ENCODE results near the gene RNF152. TPM values are rescaled to one million over a fixed set of nuclear protein-coding genes. Genes with fewer than 3 reads are reported as not detected.

The RNF152 gene
- total RNA-seq (2022), result 1.7 and 2.9 TPM in 2 replicates
- percentile 42 among the genes with signal in this experiment for Bru-seq, nascent RNA
- BruChase-seq, experiment 1, labeled RNA remaining after a 6-hour chase, result percentile 45 among the genes with signal in this experiment
- BruChase-seq, experiment 2, labeled RNA remaining after a 2-hour chase, result percentile 45 among the genes with signal in this experiment
- long read RNA-seq, result 0 reads

- no TSS peak for BruUV-seq (replicated peaks)
- Mint-ChIP-seq H3K9me3 (ENCODE audit: unreplicated experiment) (no peaks in the 10 kb centered on the region), H3K4me1 (ENCODE audit: insufficient read depth, unreplicated experiment) (peaks cover 36% of the 10 kb centered on the region), H3K27me3 (ENCODE audit: insufficient read depth, unreplicated experiment) (no peaks in the 10 kb centered on the region), H3K36me3 (ENCODE audit: insufficient read depth, unreplicated experiment) (peaks cover 24% of the 10 kb centered on the region), H3K4me3 (ENCODE audit: unreplicated experiment) (peak within 1 kb of the TSS; percentile 74), H3K27ac (ENCODE audit: low read depth, unreplicated experiment) (peak within 1 kb of the TSS; percentile 74)
- DNase-seq (ENCODE audit: unreplicated experiment), result no peak
- ChIA-PET CTCF (interaction anchor here (0.5 to 5.5 kb wide), 7 partner anchors 48 to 813 kb away, joined by 3 to 50 read pairs (median 3); no protein-coding TSS in a partner anchor), POLR2A (interaction anchor here (0.9 to 2.2 kb wide), 4 partner anchors 11 to 257 kb away, joined by 3 to 14 read pairs (median 5); no protein-coding TSS in a partner anchor)
- no peak for TF ChIP-seq CTCF (IDR thresholded peaks at IDR 0.05; ENCODE audit: unreplicated experiment)
- intact Hi-C loops (cut with micrococcal nuclease), result loop anchor here (1.0 to 5.0 kb wide), 3 partner anchors 58 to 310 kb away; no protein-coding TSS in a partner anchor
Observed at GRCh38 chr18:61892683-61893308, at the start of gene RNF152. Gene RNF152 (minus strand): TSS chr18:61893007. CDS start chr18:61816463, 76,544 bp downstream.

GRCh38 chr18:61941948-61942471 is 49.2 kb upstream of the RNF152 start:
- Mint-ChIP-seq H3K36me3 (ENCODE audit: insufficient read depth, unreplicated experiment) (no peaks in the 10 kb centered on the region), H3K27me3 (ENCODE audit: insufficient read depth, unreplicated experiment) (no peaks in the 10 kb centered on the region), H3K9me3 (ENCODE audit: unreplicated experiment) (no peaks in the 10 kb centered on the region), H3K27ac (ENCODE audit: low read depth, unreplicated experiment) (no peak overlapping the region), H3K4me3 (ENCODE audit: unreplicated experiment) (no peak overlapping the region), H3K4me1 (ENCODE audit: insufficient read depth, unreplicated experiment) (peaks cover 6% of the 10 kb centered on the region)
- ChIA-PET POLR2A (interaction anchor here (0.5 to 1.8 kb wide), 5 partner anchors 9 to 383 kb away, joined by 3 to 7 read pairs (median 4); partner anchors contain the start of gene TNFRSF11A), CTCF (interaction anchor here (0.6 to 2.2 kb wide), 3 partner anchors 10 to 1297 kb away, joined by 3 to 6 read pairs (median 4); no protein-coding TSS in a partner anchor)
- no peak for DNase-seq (ENCODE audit: unreplicated experiment)
- no TSS peak for BruUV-seq (replicated peaks)
- intact Hi-C loops (cut with micrococcal nuclease), result no loop called here
- no peak for TF ChIP-seq CTCF (IDR thresholded peaks at IDR 0.05; ENCODE audit: unreplicated experiment)

- intact Hi-C loops (cut with micrococcal nuclease), result no loop called here
- H3K27ac Mint-ChIP-seq (ENCODE audit: low read depth, unreplicated experiment), result no peak overlapping the region
- no peak for DNase-seq (ENCODE audit: unreplicated experiment)
- CTCF ChIA-PET, result interaction anchor here (1.1 kb wide), 1 partner anchor 10 kb away, joined by 6 read pairs; no protein-coding TSS in a partner anchor
- no peaks in the 10 kb centered on the region for H3K27me3 Mint-ChIP-seq (ENCODE audit: insufficient read depth, unreplicated experiment)
- no peaks in the 10 kb centered on the region for H3K36me3 Mint-ChIP-seq (ENCODE audit: insufficient read depth, unreplicated experiment)
- no TSS peak for BruUV-seq (replicated peaks)
- H3K4me3 Mint-ChIP-seq (ENCODE audit: unreplicated experiment), result no peak overlapping the region
- H3K4me1 Mint-ChIP-seq (ENCODE audit: insufficient read depth, unreplicated experiment), result peaks cover 6% of the 10 kb centered on the region
- no peak for TF ChIP-seq CTCF (IDR thresholded peaks at IDR 0.05; ENCODE audit: unreplicated experiment)
- H3K9me3 Mint-ChIP-seq (ENCODE audit: unreplicated experiment), result no peaks in the 10 kb centered on the region
- POLR2A ChIA-PET, result interaction anchor here (0.5 to 2.0 kb wide), 5 partner anchors 10 to 1101 kb away, joined by 3 to 5 read pairs (median 4); no protein-coding TSS in a partner anchor
Observed at GRCh38 chr18:61939046-61939674, 46.4 kb upstream of the RNF152 start.

GRCh38 chr18:61935362-61935761 is 42.6 kb upstream of the RNF152 start:
- H3K9me3 Mint-ChIP-seq (ENCODE audit: unreplicated experiment), result no peaks in the 10 kb centered on the region
- BruUV-seq (replicated peaks), result no TSS peak
- no peak for DNase-seq (ENCODE audit: unreplicated experiment)
- H3K27ac Mint-ChIP-seq (ENCODE audit: low read depth, unreplicated experiment), result no peak overlapping the region
- H3K27me3 Mint-ChIP-seq (ENCODE audit: insufficient read depth, unreplicated experiment), result no peaks in the 10 kb centered on the region
- H3K36me3 Mint-ChIP-seq (ENCODE audit: insufficient read depth, unreplicated experiment), result no peaks in the 10 kb centered on the region
- no peak for TF ChIP-seq CTCF (IDR thresholded peaks at IDR 0.05; ENCODE audit: unreplicated experiment)
- no peaks in the 10 kb centered on the region for H3K4me1 Mint-ChIP-seq (ENCODE audit: insufficient read depth, unreplicated experiment)
- intact Hi-C loops (cut with micrococcal nuclease), result no loop called here
- no peak overlapping the region for H3K4me3 Mint-ChIP-seq (ENCODE audit: unreplicated experiment)
- ChIA-PET CTCF (no interaction called here), POLR2A (no interaction called here)
